Vagina (tissue), 2 donors: ENCODE measurements around the gene EHD2.

Experiments
- CTCF ChIP-seq, 3 experiments: fragments of 450-650 bp in 2 of 3; fragments of 200-600 bp in 1 of 3; sonication (generic) in 1 of 3; IDR thresholded peaks; one replicate each; pipeline ENCODE4 v1.5.1; 2017 to 2019; ENCODE audit warnings: antibody characterized with exemption in 3 of 3, mild to moderate bottlenecking in 2 of 3, moderate library complexity in 2 of 3
- POLR2A ChIP-seq, 2 donors: fragments of 450-650 bp; IDR thresholded peaks; one replicate each; pipeline ENCODE4 v1.6.1; 2017; ENCODE audit warnings: antibody characterized with exemption in 2 of 2, mild to moderate bottlenecking in 2 of 2, moderate library complexity in 2 of 2
- POLR2AphosphoS5 ChIP-seq, 2 donors: sonication (generic); formaldehyde crosslinking; IDR thresholded peaks; one replicate each; pipeline ENCODE4 v1.9.0; 2017; ENCODE audit warnings: antibody characterized with exemption in 2 of 2, mild to moderate bottlenecking in 2 of 2, low read depth in 1 of 2; ENCODE audit not compliant: insufficient read depth in 1 of 2

GRCh38 chr19:47704656-47705055 lies 8.6 kb upstream of the EHD2 start:
- TF ChIP-seq CTCF (IDR thresholded peaks at IDR 0.05): no peak
- no peak for TF ChIP-seq POLR2A (IDR thresholded peaks at IDR 0.05)
- TF ChIP-seq POLR2AphosphoS5 (IDR thresholded peaks at IDR 0.05; ENCODE audit: insufficient read depth in 1 of 2, low read depth in 1 of 2): no peak
